GM12892 (cell line): Measurements from ENCODE around the gene VPS4B.

ENCODE experiments used
- POLR2A ChIP-seq: IDR thresholded peaks from 2 replicates; pipeline ENCODE4 v1.6.1; 2011; ENCODE audit warnings: low read depth, low read length, control low read depth
- POLR2AphosphoS5 ChIP-seq: IDR thresholded peaks from 2 replicates; pipeline ENCODE4 v1.6.1; 2011; ENCODE audit warnings: low read depth, low read length, control low read depth

GRCh38 chr18:63460414-63460813 is 38.1 kb upstream of the VPS4B start:
- TF ChIP-seq POLR2A (no peak), POLR2AphosphoS5 (no peak)
